B cell (primary cell): ENCODE data around the gene NDUFA12. TPM values are rescaled to one million over a fixed set of nuclear protein-coding genes. Genes with fewer than 3 reads are reported as not detected.
"Not testable (repeated sequence)": the region's sequence is repeated elsewhere in the genome, so short reads cannot be mapped to it uniquely, and the experiment has no call there.

Experiments used
- ATAC-seq: fragments of 200-7000 bp; cut with Tn5 transposase; one replicate; pipeline ENCODE4 v1.10.0; 2021; ENCODE audit warnings: low read depth, mild to moderate bottlenecking, moderate number of reproducible peaks, moderate library complexity
- CTCF ChIA-PET: fragments of 350-600 bp; sonication (Branson Sonifier 250); formaldehyde crosslinking; loops from one replicate; lab custom pipeline; 2021; ENCODE audit warnings: antibody characterized with exemption, inconsistent platforms; lab: Charles Lee
- POLR2A ChIA-PET: fragments of 350-600 bp; sonication (Branson Sonifier 250); formaldehyde crosslinking; loops from one replicate; lab custom pipeline; 2021; ENCODE audit warnings: antibody characterized with exemption; lab: Charles Lee
- DNase-seq: peaks from one replicate; pipeline ENCODE4 v3.0.0; 2013
- H2AFZ ChIP-seq: 2 replicates; pipeline ENCODE4 v1.6.1; 2012; ENCODE audit warnings: mild to moderate bottlenecking, low read depth, low read length; ENCODE audit not compliant: insufficient read depth, poor library complexity, severe bottlenecking
- H3K27ac ChIP-seq, 2 donors: 1 replicate in 1 of 2; 2 replicates in 1 of 2; pipeline ENCODE4 v1.5.1; 2012 to 2013; ENCODE audit warnings: low read length in 2 of 2, mild to moderate bottlenecking in 2 of 2, moderate library complexity in 1 of 2
- H3K27me3 ChIP-seq, 4 experiments: fragments of 200-600 bp in 1 of 4; sonication (generic) in 1 of 4; replicated peaks in 1 of 4; 1 replicate in 2 of 4; 2 replicates in 2 of 4; pipeline versions ENCODE4 v1.6.1 to v1.7.0; 2013 to 2016; ENCODE audit warnings: low read length in 3 of 4, mild to moderate bottlenecking in 2 of 4, mixed read lengths in 1 of 4, moderate library complexity in 1 of 4; ENCODE audit not compliant: insufficient read depth in 4 of 4, control insufficient read depth in 3 of 4; ENCODE audit errors: control extremely low read depth in 1 of 4
- H3K36me3 ChIP-seq, 2 experiments: replicated peaks in 1 of 2; 1 replicate in 1 of 2; 2 replicates in 1 of 2; pipeline versions ENCODE4 v1.6.1 to v1.7.1; 2013; ENCODE audit warnings: low read length in 1 of 2; ENCODE audit not compliant: insufficient read depth in 2 of 2, control insufficient read depth in 1 of 2; ENCODE audit errors: control extremely low read depth in 1 of 2, extremely low read depth in 1 of 2
- H3K4me1 ChIP-seq, 2 donors: fragments of 200-600 bp in 1 of 2; sonication (generic) in 1 of 2; 1 replicate in 1 of 2; 2 replicates in 1 of 2; pipeline versions ENCODE4 v1.5.1 to v1.6.1; 2013 to 2017; ENCODE audit warnings: low read length in 2 of 2; ENCODE audit not compliant: control insufficient read depth in 2 of 2, insufficient read depth in 2 of 2
- H3K4me2 ChIP-seq: replicated peaks from 2 replicates; pipeline ENCODE3; 2012; ENCODE audit warnings: mild to moderate bottlenecking, low read depth, low read length; ENCODE audit not compliant: poor library complexity, severe bottlenecking
- H3K4me3 ChIP-seq, 5 experiments: fragments of 200-600 bp in 1 of 5; sonication (generic) in 1 of 5; 1 replicate in 3 of 5; 2 replicates in 2 of 5; pipeline versions ENCODE4 v1.5.1 to v1.7.0; 2011 to 2016; ENCODE audit warnings: low read length in 4 of 5, mild to moderate bottlenecking in 4 of 5, low read depth in 2 of 5, control low read depth in 1 of 5, moderate library complexity in 1 of 5; ENCODE audit not compliant: insufficient read depth in 1 of 5; ENCODE audit errors: control extremely low read depth in 1 of 5, extremely low read depth in 1 of 5
- H3K79me2 ChIP-seq: fragments of 200-600 bp; sonication (generic); one replicate; pipeline ENCODE4 v1.6.0; 2016; ENCODE audit warnings: low read length; ENCODE audit not compliant: control insufficient read depth, insufficient read depth
- H3K9ac ChIP-seq: fragments of 200-600 bp; sonication (generic); 2 replicates; pipeline ENCODE4 v1.6.1; 2017; ENCODE audit warnings: mild to moderate bottlenecking, low read length, moderate library complexity
- H3K9me3 ChIP-seq, 3 donors: one replicate each; pipeline versions ENCODE4 v1.6.1 to v1.7.1; 2013; ENCODE audit warnings: low read length in 2 of 3; ENCODE audit not compliant: control insufficient read depth in 2 of 3, insufficient read depth in 1 of 3; ENCODE audit errors: control extremely low read depth in 1 of 3
- H4K20me1 ChIP-seq: 2 replicates; pipeline ENCODE4 v1.6.0; 2012; ENCODE audit warnings: mild to moderate bottlenecking, low read length; ENCODE audit not compliant: insufficient read depth, control insufficient read depth, poor library complexity, severe bottlenecking
- H3K27ac Mint-ChIP-seq: one replicate; pipeline ENCODE4 v1.8.0; 2021; ENCODE audit warnings: mixed read lengths
- H3K27me3 Mint-ChIP-seq: one replicate; pipeline ENCODE4 v1.8.0; 2021; ENCODE audit warnings: mixed read lengths
- H3K4me1 Mint-ChIP-seq: one replicate; pipeline ENCODE4 v1.8.0; 2021; ENCODE audit warnings: mixed read lengths
- H3K4me3 Mint-ChIP-seq: one replicate; pipeline ENCODE4 v1.8.0; 2021; ENCODE audit warnings: mixed read lengths
- H3K9me3 Mint-ChIP-seq: one replicate; pipeline ENCODE4 v1.8.0; 2022; ENCODE audit warnings: mixed read lengths; ENCODE audit not compliant: insufficient read depth
- CTCF ChIP-seq: fragments of 200-600 bp; IDR thresholded peaks from one replicate; pipeline ENCODE4 v1.8.0; 2022; ENCODE audit warnings: antibody characterized with exemption, mild to moderate bottlenecking
- EZH2 ChIP-seq: IDR thresholded peaks from 2 replicates; pipeline ENCODE4 v1.6.1; 2012; ENCODE audit warnings: borderline replicate concordance, low read depth, mild to moderate bottlenecking, moderate library complexity, low read length; ENCODE audit not compliant: insufficient read depth, poor library complexity, severe bottlenecking
- WGBS: methylation state at CpG from one replicate; pipeline ENCODE4 v1.1.5; 2013; ENCODE audit warnings: missing lambda C conversion rate; ENCODE audit not compliant: insufficient coverage; 5-methylcytosine and 5-hydroxymethylcytosine counted together
- intact Hi-C: fragments of 100-400 bp; cut with micrococcal nuclease; formaldehyde crosslinking; loops from one replicate; pipeline ENCODE4 v1.10.0; 2022
- polyA plus RNA-seq: library from polyadenylated mRNA; depleted of rRNA; stranded (reverse); fragments of >200 nt; gene quantifications from 2 replicates; pipeline ENCODE4 v1.2.3, GENCODE V29; 2012
- total RNA-seq, 2 donors: library from RNA; stranded (reverse); fragments of 120-200 nt in 1 of 2; gene quantifications; 1 replicate in 1 of 2; 2 replicates in 1 of 2; pipeline versions ENCODE4 v1.2.3 to v1.2.4, GENCODE V29; 2013 to 2022

NDUFA12 gene
- total and polyA plus RNA-seq, 2 donors (not counting 1 experiment from before 2014, with no cell fraction given): 41.7 to 51.8 TPM

- DNase-seq (no peak), ATAC-seq (no peak)
- ChIA-PET POLR2A (no interaction called here), CTCF (no interaction called here)
- Histone ChIP-seq H3K9me3 (no peaks in the 10 kb centered on the region), H3K4me2 (no peak overlapping the region), H3K36me3 (peaks cover 4 to 36% of the 10 kb centered on the region in 2 experiments), H3K27me3 (no peaks in the 10 kb centered on the region), H3K79me2 (peaks cover 21% of the 10 kb centered on the region), H3K4me1 (no peaks in the 10 kb centered on the region), H2AFZ (no peak overlapping the region), H3K9ac (no peak overlapping the region), H3K4me3 (no peak overlapping the region), H4K20me1 (peaks cover 14% of the 10 kb centered on the region), H3K27ac (no peak overlapping the region)
- H3K27ac Mint-ChIP-seq: peak overlapping the region; percentile 22
- intact Hi-C loops: no loop called here
- H3K4me1 Mint-ChIP-seq: peaks cover 13% of the 10 kb centered on the region
- no peak for TF ChIP-seq EZH2
- TF ChIP-seq CTCF: no peak
- H3K27me3 Mint-ChIP-seq: no peaks in the 10 kb centered on the region
- no peaks in the 10 kb centered on the region for H3K9me3 Mint-ChIP-seq
- WGBS: 0% methylated on average over 1 of the region's 2 CpGs
- no peak overlapping the region for H3K4me3 Mint-ChIP-seq
These were observed 15.7 kb downstream of the NDUFA12 start for GRCh38 chr12:94987801-94988200.

- TF ChIP-seq CTCF (no peak), EZH2 (no peak)
- 97% methylated on average over 5 of the region's 8 CpGs for WGBS
- ATAC-seq (no peak), DNase-seq (no peak)
- Histone ChIP-seq H3K27ac (no peak overlapping the region), H3K4me3 (no peak overlapping the region), H3K9ac (no peak overlapping the region), H3K36me3 (peaks cover 4 to 35% of the 10 kb centered on the region in 2 experiments), H4K20me1 (peaks cover 14% of the 10 kb centered on the region), H3K27me3 (no peaks in the 10 kb centered on the region), H3K9me3 (no peaks in the 10 kb centered on the region), H3K4me1 (no peaks in the 10 kb centered on the region), H2AFZ (no peak overlapping the region), H3K4me2 (no peak overlapping the region), H3K79me2 (peaks cover 18% of the 10 kb centered on the region)
- H3K27me3 Mint-ChIP-seq: no peaks in the 10 kb centered on the region
- H3K4me1 Mint-ChIP-seq: peaks cover 13% of the 10 kb centered on the region
- no peak overlapping the region for H3K27ac Mint-ChIP-seq
- no peak overlapping the region for H3K4me3 Mint-ChIP-seq
- ChIA-PET POLR2A (no interaction called here), CTCF (no interaction called here)
- intact Hi-C loops: no loop called here
- H3K9me3 Mint-ChIP-seq: no peaks in the 10 kb centered on the region
These were observed 16.3 kb downstream of the NDUFA12 start for GRCh38 chr12:94987076-94987669.

- intact Hi-C loops, H2AFZ ChIP-seq, H3K4me2 ChIP-seq, H3K9me3 ChIP-seq, POLR2A ChIA-PET, ATAC-seq, H3K9me3 Mint-ChIP-seq, H3K4me3 Mint-ChIP-seq, H3K4me1 ChIP-seq, CTCF ChIA-PET, H3K27me3 Mint-ChIP-seq, H3K27ac Mint-ChIP-seq, DNase-seq, H3K4me3 ChIP-seq, H3K27ac ChIP-seq, H3K27me3 ChIP-seq, H3K9ac ChIP-seq: not testable (repeated sequence)
- WGBS: 94% methylated on average over 4 of the region's 9 CpGs
- peaks cover 3 to 33% of the 10 kb centered on the region in 2 experiments for H3K36me3 ChIP-seq
- peaks cover 22% of the 10 kb centered on the region for H3K79me2 ChIP-seq
- H4K20me1 ChIP-seq: peaks cover 10% of the 10 kb centered on the region
- H3K4me1 Mint-ChIP-seq: peaks cover 13% of the 10 kb centered on the region
These were observed 18.4 kb downstream of the NDUFA12 start for GRCh38 chr12:94985099-94985498.
